Measurements from ENCODE around the gene DBN1. TPM values are rescaled to one million over a fixed set of nuclear protein-coding genes. Genes with fewer than 3 reads are reported as not detected.

Gene DBN1
- total and polyA plus RNA-seq, 2 donors (not counting 3 experiments of a cell fraction or from before 2014, with no cell fraction given) = 198 to 336 TPM

GRCh38 chr5:177442066-177442826, 31.2 kb downstream of the DBN1 start:
- dilution Hi-C loops (cut with MboI; ENCODE audit: extremely low pct_ligation_motif_present, low sequenced_read_pairs) = no loop called here
- BruUV-seq (replicated peaks) = no TSS peak
- POLR2A ChIA-PET = no interaction called here

GRCh38 chr5:177440990-177441780, 32.2 kb downstream of the DBN1 start:
- FAIRE-seq (no peak), DNase-seq (ENCODE audit: low read depth, low spot score) (no peak)
- Histone ChIP-seq H3K27ac (ENCODE audit: insufficient read depth, low read depth, low read length) (no peak overlapping the region), H4K20me1 (replicated peaks; ENCODE audit: control insufficient read depth, extremely low read depth, insufficient read depth, low read length) (no peaks in the 10 kb centered on the region), H3K4me3 (replicated peaks in 1 of 3; ENCODE audit: insufficient read depth in 1 of 3, low read depth in 1 of 3, low read length in 3 of 3) (no peak overlapping the region), H3K9ac (replicated peaks; ENCODE audit: extremely low read depth, insufficient read depth, low read length) (no peak overlapping the region), H2AFZ (ENCODE audit: low read depth, low read length) (no peak overlapping the region), H3K4me1 (ENCODE audit: control insufficient read depth, extremely low read depth, insufficient read depth, low read length) (peaks cover 3% of the 10 kb centered on the region), H3K9me1 (replicated peaks; ENCODE audit: control insufficient read depth, extremely low read depth, insufficient read depth, low read length) (no peaks in the 10 kb centered on the region), H3K27me3 (ENCODE audit: control insufficient read depth in 2 of 2, insufficient read depth in 2 of 2, low read length in 2 of 2) (no peaks in the 10 kb centered on the region), H3K4me2 (ENCODE audit: insufficient read depth, low read length) (no peak overlapping the region), H3K9me3 (replicated peaks; ENCODE audit: control insufficient read depth, insufficient read depth, low read length) (no peaks in the 10 kb centered on the region), H3K79me2 (ENCODE audit: control insufficient read depth, insufficient read depth, low read length) (no peaks in the 10 kb centered on the region), H3K36me3 (ENCODE audit: control insufficient read depth in 2 of 2, extremely low read depth in 1 of 2, insufficient read depth in 2 of 2, low read length in 2 of 2) (peaks cover 0 to 5% of the 10 kb centered on the region in 2 experiments)
- intact Hi-C loops (cut with micrococcal nuclease) (no loop called here), dilution Hi-C loops (cut with MboI; ENCODE audit: extremely low pct_ligation_motif_present, low sequenced_read_pairs) (no loop called here)
- CTCF ChIA-PET = interaction anchor here (1.0 to 2.5 kb wide), 5 partner anchors 14 to 71 kb away, joined by 3 to 10 read pairs (median 3); partner anchors contain the start of gene GRK6
- no peak for TF ChIP-seq POLR2A (IDR thresholded peaks at IDR 0.05; ENCODE audit: low read depth, low read length)
- TF ChIP-seq POLR2AphosphoS5 (IDR thresholded peaks at IDR 0.05; ENCODE audit: insufficient read depth, low read depth, low read length) = no peak
- TF ChIP-seq EZH2 (IDR thresholded peaks at IDR 0.05; ENCODE audit: borderline replicate concordance, low read depth, low read length, severe bottlenecking) = no peak
- TF ChIP-seq MYC (IDR thresholded peaks at IDR 0.05; ENCODE audit: low read depth, low read length) = no peak
- no peak for TF ChIP-seq GATA2 (IDR thresholded peaks at IDR 0.05; ENCODE audit: insufficient read depth, insufficient read length, low read depth, low read length)
- TF ChIP-seq CTCF (IDR thresholded peaks at IDR 0.05; ENCODE audit: extremely low read depth in 1 of 2, insufficient read depth in 1 of 2, low read depth in 1 of 2, low read length in 2 of 2) = no peak
- TF ChIP-seq JUN (IDR thresholded peaks at IDR 0.05; ENCODE audit: borderline replicate concordance, insufficient read depth, insufficient read length, low read depth) = no peak
- TF ChIP-seq MAX (IDR thresholded peaks at IDR 0.05; ENCODE audit: insufficient read depth, insufficient read length) = no peak
- POLR2A ChIA-PET = no interaction called here
- BruUV-seq (replicated peaks) = no TSS peak

More at GRCh38 chr5:177442066-177442826, 31.2 kb downstream of the DBN1 start:
- Histone ChIP-seq H4K20me1 (replicated peaks; ENCODE audit: control insufficient read depth, extremely low read depth, insufficient read depth, low read length) (no peaks in the 10 kb centered on the region), H3K27me3 (ENCODE audit: control insufficient read depth in 2 of 2, insufficient read depth in 2 of 2, low read length in 2 of 2) (no peaks in the 10 kb centered on the region), H3K4me3 (replicated peaks in 1 of 3; ENCODE audit: insufficient read depth in 1 of 3, low read depth in 1 of 3, low read length in 3 of 3) (no peak overlapping the region), H3K9me1 (replicated peaks; ENCODE audit: control insufficient read depth, extremely low read depth, insufficient read depth, low read length) (no peaks in the 10 kb centered on the region), H2AFZ (ENCODE audit: low read depth, low read length) (no peak overlapping the region), H3K9ac (replicated peaks; ENCODE audit: extremely low read depth, insufficient read depth, low read length) (no peak overlapping the region), H3K9me3 (replicated peaks; ENCODE audit: control insufficient read depth, insufficient read depth, low read length) (no peaks in the 10 kb centered on the region), H3K4me2 (ENCODE audit: insufficient read depth, low read length) (no peak overlapping the region), H3K79me2 (ENCODE audit: control insufficient read depth, insufficient read depth, low read length) (no peaks in the 10 kb centered on the region), H3K27ac (ENCODE audit: insufficient read depth, low read depth, low read length) (no peak overlapping the region), H3K4me1 (ENCODE audit: control insufficient read depth, extremely low read depth, insufficient read depth, low read length) (peaks cover 4% of the 10 kb centered on the region), H3K36me3 (ENCODE audit: control insufficient read depth in 2 of 2, extremely low read depth in 1 of 2, insufficient read depth in 2 of 2, low read length in 2 of 2) (peaks cover 0 to 5% of the 10 kb centered on the region in 2 experiments)
- no peak for FAIRE-seq
- intact Hi-C loops (cut with micrococcal nuclease) = no loop called here
- no peak for DNase-seq (ENCODE audit: low read depth, low spot score)
- CTCF ChIA-PET = interaction anchor here (1.0 to 2.1 kb wide), 4 partner anchors 13 to 72 kb away, joined by 3 to 11 read pairs (median 3); no protein-coding TSS in a partner anchor
- no peak for TF ChIP-seq FOS (IDR thresholded peaks at IDR 0.05; ENCODE audit: borderline replicate concordance, insufficient read depth, low read length)
- TF ChIP-seq EZH2 (IDR thresholded peaks at IDR 0.05; ENCODE audit: borderline replicate concordance, low read depth, low read length, severe bottlenecking) = no peak
- TF ChIP-seq MYC (IDR thresholded peaks at IDR 0.05; ENCODE audit: low read depth, low read length) = no peak
